ENCODE results near the gene IDS. TPM values are rescaled to one million over a fixed set of nuclear protein-coding genes. Genes with fewer than 3 reads are reported as not detected.

The IDS gene
- total RNA-seq, 2 donors from 2014 or later: 23.9 to 32.5 TPM

DNA sequence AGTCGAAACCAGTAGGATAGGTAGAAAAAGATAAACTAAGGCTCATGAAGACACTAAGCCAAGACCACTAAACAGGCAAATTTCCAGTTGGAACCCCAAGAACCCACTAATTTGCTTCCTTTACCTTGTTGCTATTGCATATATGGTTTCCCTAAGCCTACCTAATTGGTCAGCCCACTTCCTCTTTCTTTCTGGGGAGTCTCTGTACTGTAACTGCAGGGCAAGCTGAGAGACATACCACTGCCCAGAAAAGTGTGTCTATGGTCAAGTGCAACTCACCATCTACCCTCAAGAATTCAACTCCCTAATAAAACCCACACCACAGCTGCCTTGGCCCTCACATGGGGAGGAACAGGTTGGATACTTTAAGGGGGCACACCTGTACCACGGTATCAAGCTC is 28.6 kb downstream of the IDS start:
- intact Hi-C loops (cut with DNase I): no loop called here

GRCh38 chrX:149473966-149474365 is 31.1 kb downstream of the IDS start:
- no peak for DNase-seq

More for the DNA sequence above, 28.6 kb downstream of the IDS start:
- no peaks in the 10 kb centered on the region for H3K36me3 ChIP-seq
- H3K4me1 ChIP-seq: no peaks in the 10 kb centered on the region
- no peak overlapping the region for H3K4me3 ChIP-seq
- H3K27ac ChIP-seq: no peak overlapping the region
- no peak overlapping the region for H3K9ac ChIP-seq (ENCODE audit: low read depth in 2 of 2, low read length in 2 of 2)
- H3K27me3 ChIP-seq: no peaks in the 10 kb centered on the region
- no peaks in the 10 kb centered on the region for H3K9me3 ChIP-seq
- no peak for DNase-seq
- TF ChIP-seq, protein P1, sequence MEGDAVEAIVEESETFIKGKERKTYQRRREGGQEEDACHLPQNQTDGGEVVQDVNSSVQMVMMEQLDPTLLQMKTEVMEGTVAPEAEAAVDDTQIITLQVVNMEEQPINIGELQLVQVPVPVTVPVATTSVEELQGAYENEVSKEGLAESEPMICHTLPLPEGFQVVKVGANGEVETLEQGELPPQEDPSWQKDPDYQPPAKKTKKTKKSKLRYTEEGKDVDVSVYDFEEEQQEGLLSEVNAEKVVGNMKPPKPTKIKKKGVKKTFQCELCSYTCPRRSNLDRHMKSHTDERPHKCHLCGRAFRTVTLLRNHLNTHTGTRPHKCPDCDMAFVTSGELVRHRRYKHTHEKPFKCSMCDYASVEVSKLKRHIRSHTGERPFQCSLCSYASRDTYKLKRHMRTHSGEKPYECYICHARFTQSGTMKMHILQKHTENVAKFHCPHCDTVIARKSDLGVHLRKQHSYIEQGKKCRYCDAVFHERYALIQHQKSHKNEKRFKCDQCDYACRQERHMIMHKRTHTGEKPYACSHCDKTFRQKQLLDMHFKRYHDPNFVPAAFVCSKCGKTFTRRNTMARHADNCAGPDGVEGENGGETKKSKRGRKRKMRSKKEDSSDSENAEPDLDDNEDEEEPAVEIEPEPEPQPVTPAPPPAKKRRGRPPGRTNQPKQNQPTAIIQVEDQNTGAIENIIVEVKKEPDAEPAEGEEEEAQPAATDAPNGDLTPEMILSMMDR (IDR thresholded peaks at IDR 0.05): no peak

DNA sequence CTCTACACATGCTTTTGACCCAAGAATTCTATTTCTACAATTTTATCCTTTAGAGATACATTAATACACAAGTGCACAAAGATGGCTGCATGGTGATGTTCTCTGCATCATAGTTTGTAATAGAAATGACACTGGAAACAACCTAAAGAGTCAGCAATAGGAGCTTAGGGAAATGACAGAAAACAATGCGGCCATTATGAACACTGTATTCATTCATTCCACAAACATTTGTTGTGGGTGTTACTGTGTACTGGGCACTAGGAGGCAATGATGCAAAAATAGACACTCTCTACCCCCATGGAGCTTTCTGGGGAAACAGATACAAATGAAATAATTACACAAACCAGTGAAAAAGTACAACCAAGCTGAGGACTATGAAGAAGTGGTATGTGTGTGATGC is 32.0 kb downstream of the IDS start:
- no peak overlapping the region for H3K27ac ChIP-seq
- no peak for DNase-seq
- no peaks in the 10 kb centered on the region for H3K36me3 ChIP-seq
- intact Hi-C loops (cut with DNase I): loop anchor here (5.0 kb wide), 1 partner anchor 1426 kb away; no protein-coding TSS in a partner anchor
- TF ChIP-seq, protein P1 (IDR thresholded peaks at IDR 0.05): no peak
- no peak overlapping the region for H3K4me3 ChIP-seq
- no peaks in the 10 kb centered on the region for H3K9me3 ChIP-seq
- H3K27me3 ChIP-seq: no peaks in the 10 kb centered on the region
- H3K4me1 ChIP-seq: no peaks in the 10 kb centered on the region
- no peak overlapping the region for H3K9ac ChIP-seq (ENCODE audit: low read depth in 2 of 2, low read length in 2 of 2)

More at GRCh38 chrX:149473966-149474365, 31.1 kb downstream of the IDS start:
- H3K27me3 ChIP-seq: no peaks in the 10 kb centered on the region
- intact Hi-C loops (cut with DNase I): loop anchor here (5.0 kb wide), 1 partner anchor 1427 kb away; no protein-coding TSS in a partner anchor
- TF ChIP-seq, protein P1 (IDR thresholded peaks at IDR 0.05): no peak
- no peaks in the 10 kb centered on the region for H3K9me3 ChIP-seq
- H3K4me3 ChIP-seq: no peak overlapping the region
- no peaks in the 10 kb centered on the region for H3K36me3 ChIP-seq
- H3K27ac ChIP-seq: no peak overlapping the region
- H3K9ac ChIP-seq (ENCODE audit: low read depth in 2 of 2, low read length in 2 of 2): no peak overlapping the region
- no peaks in the 10 kb centered on the region for H3K4me1 ChIP-seq

DNA sequence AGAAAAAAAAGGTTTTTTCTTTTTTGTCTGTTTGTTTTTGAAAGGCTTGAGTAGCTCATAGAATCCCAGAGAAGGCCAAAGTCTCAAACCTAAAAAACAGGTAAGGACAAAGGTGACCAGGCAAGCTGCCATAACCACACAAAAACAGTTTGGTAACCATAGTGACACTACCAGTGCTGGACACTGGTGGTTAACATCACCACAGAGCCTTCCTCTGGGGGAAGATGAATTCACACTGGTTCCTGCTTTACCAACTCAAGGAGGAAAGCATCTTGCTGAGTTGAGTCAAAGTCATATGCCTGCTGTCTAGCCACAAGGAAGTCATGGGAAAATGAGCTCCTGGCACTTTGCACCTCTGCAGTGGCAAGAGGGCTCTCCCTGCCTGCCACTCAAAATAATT is 32.5 kb downstream of the IDS start:
- Histone ChIP-seq H3K27ac (no peak overlapping the region), H3K4me3 (no peak overlapping the region), H3K9ac (ENCODE audit: low read depth in 2 of 2, low read length in 2 of 2) (no peak overlapping the region), H3K4me1 (no peaks in the 10 kb centered on the region), H3K9me3 (no peaks in the 10 kb centered on the region), H3K27me3 (no peaks in the 10 kb centered on the region), H3K36me3 (no peaks in the 10 kb centered on the region)
- TF ChIP-seq, protein P1 (IDR thresholded peaks at IDR 0.05): no peak
- intact Hi-C loops (cut with DNase I): loop anchor here (5.0 kb wide), 1 partner anchor 1425 kb away; no protein-coding TSS in a partner anchor
- no peak for DNase-seq

- H3K36me3 ChIP-seq: no peaks in the 10 kb centered on the region
- no peak for DNase-seq
- no peaks in the 10 kb centered on the region for H3K9me3 ChIP-seq
- intact Hi-C loops (cut with DNase I): loop anchor here (5.0 kb wide), 1 partner anchor 1424 kb away; no protein-coding TSS in a partner anchor
- TF ChIP-seq, protein P1 (IDR thresholded peaks at IDR 0.05): no peak
- no peaks in the 10 kb centered on the region for H3K4me1 ChIP-seq
- no peaks in the 10 kb centered on the region for H3K27me3 ChIP-seq
- H3K9ac ChIP-seq (ENCODE audit: low read depth in 2 of 2, low read length in 2 of 2): no peak overlapping the region
- no peak overlapping the region for H3K4me3 ChIP-seq
- no peak overlapping the region for H3K27ac ChIP-seq
Measured at GRCh38 chrX:149471397-149471796, 33.7 kb downstream of the IDS start.

All from colonic mucosa (tissue), 4 donors.